ENCODE results near the gene SORBS1. TPM values are rescaled to one million over a fixed set of nuclear protein-coding genes. Genes with fewer than 3 reads are reported as not detected.

Gene SORBS1
- total RNA-seq, 1 experiment from 2014 or later, result 39.9 TPM

DNA sequence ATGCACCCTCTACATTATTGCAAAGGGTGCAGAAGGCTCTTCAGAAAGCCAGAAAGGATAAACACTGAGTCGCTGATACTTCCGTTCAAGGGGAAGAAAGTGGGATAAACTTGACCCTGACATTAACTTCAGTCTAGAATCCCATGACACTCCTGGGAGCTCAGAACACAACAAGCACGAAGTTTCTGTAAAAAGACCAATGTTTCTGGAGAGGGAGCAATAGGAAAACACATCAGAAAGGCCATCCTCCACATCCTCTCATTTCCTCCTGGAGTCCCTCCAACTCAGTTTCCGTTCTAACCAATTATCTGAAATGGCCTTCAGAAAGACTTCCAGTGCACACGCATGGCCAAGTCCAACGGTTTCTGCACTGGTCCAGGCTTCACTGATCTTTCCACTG is 113.5 kb downstream of the SORBS1 start (continued):
- TF ChIP-seq, protein P1, sequence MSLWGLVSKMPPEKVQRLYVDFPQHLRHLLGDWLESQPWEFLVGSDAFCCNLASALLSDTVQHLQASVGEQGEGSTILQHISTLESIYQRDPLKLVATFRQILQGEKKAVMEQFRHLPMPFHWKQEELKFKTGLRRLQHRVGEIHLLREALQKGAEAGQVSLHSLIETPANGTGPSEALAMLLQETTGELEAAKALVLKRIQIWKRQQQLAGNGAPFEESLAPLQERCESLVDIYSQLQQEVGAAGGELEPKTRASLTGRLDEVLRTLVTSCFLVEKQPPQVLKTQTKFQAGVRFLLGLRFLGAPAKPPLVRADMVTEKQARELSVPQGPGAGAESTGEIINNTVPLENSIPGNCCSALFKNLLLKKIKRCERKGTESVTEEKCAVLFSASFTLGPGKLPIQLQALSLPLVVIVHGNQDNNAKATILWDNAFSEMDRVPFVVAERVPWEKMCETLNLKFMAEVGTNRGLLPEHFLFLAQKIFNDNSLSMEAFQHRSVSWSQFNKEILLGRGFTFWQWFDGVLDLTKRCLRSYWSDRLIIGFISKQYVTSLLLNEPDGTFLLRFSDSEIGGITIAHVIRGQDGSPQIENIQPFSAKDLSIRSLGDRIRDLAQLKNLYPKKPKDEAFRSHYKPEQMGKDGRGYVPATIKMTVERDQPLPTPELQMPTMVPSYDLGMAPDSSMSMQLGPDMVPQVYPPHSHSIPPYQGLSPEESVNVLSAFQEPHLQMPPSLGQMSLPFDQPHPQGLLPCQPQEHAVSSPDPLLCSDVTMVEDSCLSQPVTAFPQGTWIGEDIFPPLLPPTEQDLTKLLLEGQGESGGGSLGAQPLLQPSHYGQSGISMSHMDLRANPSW (CRISPR knock-in tag; conservative IDR thresholded peaks at IDR 0.05; ENCODE audit: low read depth), result no peak

DNA sequence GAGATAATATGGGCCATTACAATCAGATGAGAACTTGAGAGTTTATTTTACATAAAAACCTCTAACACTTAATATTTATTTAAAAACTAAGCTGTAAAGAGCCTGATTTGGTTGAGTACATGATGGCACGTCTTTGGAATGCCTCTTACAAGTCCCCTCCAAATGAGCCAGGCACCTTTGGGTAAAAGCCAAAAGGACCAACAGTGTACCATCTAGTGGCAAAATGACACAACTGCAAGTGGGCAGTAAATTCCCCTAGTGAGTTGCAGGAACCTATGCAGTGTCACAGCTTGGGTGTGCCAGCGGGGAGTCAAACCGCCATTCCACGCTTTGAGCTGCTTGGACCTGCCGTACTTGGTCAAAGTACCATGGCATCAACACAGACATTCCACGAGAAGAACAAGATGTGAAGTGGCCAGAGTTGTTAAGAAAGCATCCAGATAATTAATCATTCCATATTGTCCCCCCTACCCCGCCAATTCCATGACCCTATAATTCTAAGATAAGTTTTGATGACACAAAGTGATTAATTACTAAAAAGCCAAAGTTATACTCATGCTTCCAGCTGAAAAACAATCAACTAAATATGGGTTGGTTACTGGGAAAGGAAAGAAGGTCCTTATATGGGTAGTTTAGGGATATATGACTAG is 115.2 kb downstream of the SORBS1 start:
- TF ChIP-seq, protein P2, sequence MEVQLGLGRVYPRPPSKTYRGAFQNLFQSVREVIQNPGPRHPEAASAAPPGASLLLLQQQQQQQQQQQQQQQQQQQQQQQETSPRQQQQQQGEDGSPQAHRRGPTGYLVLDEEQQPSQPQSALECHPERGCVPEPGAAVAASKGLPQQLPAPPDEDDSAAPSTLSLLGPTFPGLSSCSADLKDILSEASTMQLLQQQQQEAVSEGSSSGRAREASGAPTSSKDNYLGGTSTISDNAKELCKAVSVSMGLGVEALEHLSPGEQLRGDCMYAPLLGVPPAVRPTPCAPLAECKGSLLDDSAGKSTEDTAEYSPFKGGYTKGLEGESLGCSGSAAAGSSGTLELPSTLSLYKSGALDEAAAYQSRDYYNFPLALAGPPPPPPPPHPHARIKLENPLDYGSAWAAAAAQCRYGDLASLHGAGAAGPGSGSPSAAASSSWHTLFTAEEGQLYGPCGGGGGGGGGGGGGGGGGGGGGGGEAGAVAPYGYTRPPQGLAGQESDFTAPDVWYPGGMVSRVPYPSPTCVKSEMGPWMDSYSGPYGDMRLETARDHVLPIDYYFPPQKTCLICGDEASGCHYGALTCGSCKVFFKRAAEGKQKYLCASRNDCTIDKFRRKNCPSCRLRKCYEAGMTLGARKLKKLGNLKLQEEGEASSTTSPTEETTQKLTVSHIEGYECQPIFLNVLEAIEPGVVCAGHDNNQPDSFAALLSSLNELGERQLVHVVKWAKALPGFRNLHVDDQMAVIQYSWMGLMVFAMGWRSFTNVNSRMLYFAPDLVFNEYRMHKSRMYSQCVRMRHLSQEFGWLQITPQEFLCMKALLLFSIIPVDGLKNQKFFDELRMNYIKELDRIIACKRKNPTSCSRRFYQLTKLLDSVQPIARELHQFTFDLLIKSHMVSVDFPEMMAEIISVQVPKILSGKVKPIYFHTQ (CRISPR knock-in tag; IDR thresholded peaks at IDR 0.05), result no peak
- TF ChIP-seq, protein P3, sequence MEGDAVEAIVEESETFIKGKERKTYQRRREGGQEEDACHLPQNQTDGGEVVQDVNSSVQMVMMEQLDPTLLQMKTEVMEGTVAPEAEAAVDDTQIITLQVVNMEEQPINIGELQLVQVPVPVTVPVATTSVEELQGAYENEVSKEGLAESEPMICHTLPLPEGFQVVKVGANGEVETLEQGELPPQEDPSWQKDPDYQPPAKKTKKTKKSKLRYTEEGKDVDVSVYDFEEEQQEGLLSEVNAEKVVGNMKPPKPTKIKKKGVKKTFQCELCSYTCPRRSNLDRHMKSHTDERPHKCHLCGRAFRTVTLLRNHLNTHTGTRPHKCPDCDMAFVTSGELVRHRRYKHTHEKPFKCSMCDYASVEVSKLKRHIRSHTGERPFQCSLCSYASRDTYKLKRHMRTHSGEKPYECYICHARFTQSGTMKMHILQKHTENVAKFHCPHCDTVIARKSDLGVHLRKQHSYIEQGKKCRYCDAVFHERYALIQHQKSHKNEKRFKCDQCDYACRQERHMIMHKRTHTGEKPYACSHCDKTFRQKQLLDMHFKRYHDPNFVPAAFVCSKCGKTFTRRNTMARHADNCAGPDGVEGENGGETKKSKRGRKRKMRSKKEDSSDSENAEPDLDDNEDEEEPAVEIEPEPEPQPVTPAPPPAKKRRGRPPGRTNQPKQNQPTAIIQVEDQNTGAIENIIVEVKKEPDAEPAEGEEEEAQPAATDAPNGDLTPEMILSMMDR (IDR thresholded peaks at IDR 0.05), result peak; percentile 74
- Mint-ChIP-seq H3K27me3 (ENCODE audit: low read depth) (no peaks in the 10 kb centered on the region), H3K4me3 (no peak overlapping the region), H3K4me1 (peaks cover 15% of the 10 kb centered on the region), H3K27ac (no peak overlapping the region), H3K36me3 (no peaks in the 10 kb centered on the region), H3K9me3 (no peaks in the 10 kb centered on the region)
- peak; percentile 67 for DNase-seq (ENCODE audit: low spot score)
- ChIA-PET POLR2A (interaction anchor here (0.6 kb wide), 1 partner anchor 1267 kb away, joined by 3 read pairs; no protein-coding TSS in a partner anchor), CTCF (interaction anchor here (0.6 to 4.4 kb wide), 28 partner anchors 8 to 313 kb away, joined by 3 to 29 read pairs (median 5); no protein-coding TSS in a partner anchor)
- ATAC-seq, result peak; percentile 92

DNA sequence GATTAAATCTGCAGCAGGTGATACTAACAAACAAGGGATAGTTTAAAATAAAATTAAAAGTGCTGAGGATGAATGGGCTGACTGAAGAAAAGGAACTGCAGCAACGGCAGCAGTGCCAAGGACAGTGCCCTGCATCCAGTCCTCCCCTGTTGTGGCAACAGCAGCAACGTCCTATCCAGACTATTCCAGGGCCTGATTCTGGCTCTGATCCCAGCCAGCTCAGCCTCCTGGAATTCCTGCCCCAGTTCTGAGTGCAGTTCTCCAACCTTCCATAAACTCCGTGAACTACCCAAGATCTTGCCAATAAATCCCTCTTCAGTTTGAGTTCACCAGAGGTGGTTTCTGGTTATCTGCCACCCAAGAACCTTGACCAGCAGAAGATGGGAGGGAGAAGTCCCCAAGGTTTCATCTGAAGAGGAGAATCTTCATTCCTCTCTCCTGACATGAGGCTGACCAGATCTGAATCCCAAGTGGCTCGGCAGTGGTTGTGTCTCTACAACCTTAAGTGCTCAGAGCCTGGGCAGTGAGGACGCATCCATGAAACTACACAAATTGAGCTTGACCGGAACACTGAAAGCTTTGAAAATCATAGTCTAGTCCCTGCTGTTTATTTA is 115.8 kb downstream of the SORBS1 start:
- H3K27ac Mint-ChIP-seq, result no peak overlapping the region; the same call in 1 of the 2 replicates
- no peaks in the 10 kb centered on the region for H3K36me3 Mint-ChIP-seq
- no peak for TF ChIP-seq AFF4 (CRISPR knock-in tag; IDR thresholded peaks at IDR 0.05; ENCODE audit: borderline replicate concordance)
- TF ChIP-seq, protein P4, sequence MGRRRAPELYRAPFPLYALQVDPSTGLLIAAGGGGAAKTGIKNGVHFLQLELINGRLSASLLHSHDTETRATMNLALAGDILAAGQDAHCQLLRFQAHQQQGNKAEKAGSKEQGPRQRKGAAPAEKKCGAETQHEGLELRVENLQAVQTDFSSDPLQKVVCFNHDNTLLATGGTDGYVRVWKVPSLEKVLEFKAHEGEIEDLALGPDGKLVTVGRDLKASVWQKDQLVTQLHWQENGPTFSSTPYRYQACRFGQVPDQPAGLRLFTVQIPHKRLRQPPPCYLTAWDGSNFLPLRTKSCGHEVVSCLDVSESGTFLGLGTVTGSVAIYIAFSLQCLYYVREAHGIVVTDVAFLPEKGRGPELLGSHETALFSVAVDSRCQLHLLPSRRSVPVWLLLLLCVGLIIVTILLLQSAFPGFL (CRISPR knock-in tag; IDR thresholded peaks at IDR 0.05; ENCODE audit: borderline replicate concordance), result no peak
- no peak for TF ChIP-seq TEAD4 (CRISPR knock-in tag; IDR thresholded peaks at IDR 0.05)
- TF ChIP-seq GRHL2 (CRISPR knock-in tag; IDR thresholded peaks at IDR 0.05; ENCODE audit: insufficient replicate concordance, severe bottlenecking), result no peak
- no peak for TF ChIP-seq NR3C1 (CRISPR knock-in tag; conservative IDR thresholded peaks at IDR 0.05; ENCODE audit: low read depth)
- no peak for TF ChIP-seq ZNF121 (CRISPR knock-in tag; IDR thresholded peaks at IDR 0.05)
- TF ChIP-seq, protein P5, sequence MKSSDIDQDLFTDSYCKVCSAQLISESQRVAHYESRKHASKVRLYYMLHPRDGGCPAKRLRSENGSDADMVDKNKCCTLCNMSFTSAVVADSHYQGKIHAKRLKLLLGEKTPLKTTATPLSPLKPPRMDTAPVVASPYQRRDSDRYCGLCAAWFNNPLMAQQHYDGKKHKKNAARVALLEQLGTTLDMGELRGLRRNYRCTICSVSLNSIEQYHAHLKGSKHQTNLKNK (CRISPR knock-in tag; IDR thresholded peaks at IDR 0.05), result no peak
- no peak for TF ChIP-seq ESRRA (CRISPR knock-in tag; IDR thresholded peaks at IDR 0.05; ENCODE audit: borderline replicate concordance)
- H3K27me3 Mint-ChIP-seq (ENCODE audit: low read depth), result no peaks in the 10 kb centered on the region
- H3K9me3 Mint-ChIP-seq, result no peaks in the 10 kb centered on the region
- ChIA-PET CTCF (interaction anchor here (0.6 to 4.4 kb wide), 25 partner anchors 8 to 312 kb away, joined by 3 to 29 read pairs (median 5); no protein-coding TSS in a partner anchor), POLR2A (interaction anchor here (0.6 kb wide), 1 partner anchor 1268 kb away, joined by 3 read pairs; no protein-coding TSS in a partner anchor)
- H3K4me1 Mint-ChIP-seq, result peaks cover 15% of the 10 kb centered on the region
- no peak overlapping the region for H3K4me3 Mint-ChIP-seq
- ATAC-seq (no peak), DNase-seq (ENCODE audit: low spot score) (no peak)

Data from WTC11 (cell line).